Epithelial cell of proximal tubule (primary cell): ENCODE results near the gene MKNK1. TPM values are rescaled to one million over a fixed set of nuclear protein-coding genes. Genes with fewer than 3 reads are reported as not detected.

Experiments
- DNase-seq: peaks from one replicate; pipeline ENCODE4 v3.0.0-alpha.2; 2011; ENCODE audit warnings: low read depth
- H3K4me3 ChIP-seq: 2 replicates; pipeline ENCODE4 v1.5.1; 2011; ENCODE audit warnings: low read depth, mild to moderate bottlenecking, low read length
- total RNA-seq: library from RNA; depleted of rRNA; stranded (reverse); fragments of >200 nt; gene quantifications from 2 replicates; pipeline ENCODE4 v1.2.3, GENCODE V29; 2015
- TF ChIP-seq, protein P1 (sequence below): conservative IDR thresholded peaks from 2 replicates; pipeline ENCODE4 v1.5.1; 2012; ENCODE audit warnings: low read depth, mild to moderate bottlenecking, low read length

The MKNK1 gene
- total RNA-seq, 1 donor from 2014 or later: 19.2 TPM

- TF ChIP-seq, protein P1, sequence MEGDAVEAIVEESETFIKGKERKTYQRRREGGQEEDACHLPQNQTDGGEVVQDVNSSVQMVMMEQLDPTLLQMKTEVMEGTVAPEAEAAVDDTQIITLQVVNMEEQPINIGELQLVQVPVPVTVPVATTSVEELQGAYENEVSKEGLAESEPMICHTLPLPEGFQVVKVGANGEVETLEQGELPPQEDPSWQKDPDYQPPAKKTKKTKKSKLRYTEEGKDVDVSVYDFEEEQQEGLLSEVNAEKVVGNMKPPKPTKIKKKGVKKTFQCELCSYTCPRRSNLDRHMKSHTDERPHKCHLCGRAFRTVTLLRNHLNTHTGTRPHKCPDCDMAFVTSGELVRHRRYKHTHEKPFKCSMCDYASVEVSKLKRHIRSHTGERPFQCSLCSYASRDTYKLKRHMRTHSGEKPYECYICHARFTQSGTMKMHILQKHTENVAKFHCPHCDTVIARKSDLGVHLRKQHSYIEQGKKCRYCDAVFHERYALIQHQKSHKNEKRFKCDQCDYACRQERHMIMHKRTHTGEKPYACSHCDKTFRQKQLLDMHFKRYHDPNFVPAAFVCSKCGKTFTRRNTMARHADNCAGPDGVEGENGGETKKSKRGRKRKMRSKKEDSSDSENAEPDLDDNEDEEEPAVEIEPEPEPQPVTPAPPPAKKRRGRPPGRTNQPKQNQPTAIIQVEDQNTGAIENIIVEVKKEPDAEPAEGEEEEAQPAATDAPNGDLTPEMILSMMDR: no peak
- H3K4me3 ChIP-seq: no peak overlapping the region
- DNase-seq: no peak
Measured at GRCh38 chr1:46550751-46551231, 53.3 kb downstream of the MKNK1 start.

GRCh38 chr1:46549697-46550681 is 54.1 kb downstream of the MKNK1 start:
- no peak for DNase-seq
- TF ChIP-seq, protein P1: no peak
- H3K4me3 ChIP-seq: no peak overlapping the region

DNA sequence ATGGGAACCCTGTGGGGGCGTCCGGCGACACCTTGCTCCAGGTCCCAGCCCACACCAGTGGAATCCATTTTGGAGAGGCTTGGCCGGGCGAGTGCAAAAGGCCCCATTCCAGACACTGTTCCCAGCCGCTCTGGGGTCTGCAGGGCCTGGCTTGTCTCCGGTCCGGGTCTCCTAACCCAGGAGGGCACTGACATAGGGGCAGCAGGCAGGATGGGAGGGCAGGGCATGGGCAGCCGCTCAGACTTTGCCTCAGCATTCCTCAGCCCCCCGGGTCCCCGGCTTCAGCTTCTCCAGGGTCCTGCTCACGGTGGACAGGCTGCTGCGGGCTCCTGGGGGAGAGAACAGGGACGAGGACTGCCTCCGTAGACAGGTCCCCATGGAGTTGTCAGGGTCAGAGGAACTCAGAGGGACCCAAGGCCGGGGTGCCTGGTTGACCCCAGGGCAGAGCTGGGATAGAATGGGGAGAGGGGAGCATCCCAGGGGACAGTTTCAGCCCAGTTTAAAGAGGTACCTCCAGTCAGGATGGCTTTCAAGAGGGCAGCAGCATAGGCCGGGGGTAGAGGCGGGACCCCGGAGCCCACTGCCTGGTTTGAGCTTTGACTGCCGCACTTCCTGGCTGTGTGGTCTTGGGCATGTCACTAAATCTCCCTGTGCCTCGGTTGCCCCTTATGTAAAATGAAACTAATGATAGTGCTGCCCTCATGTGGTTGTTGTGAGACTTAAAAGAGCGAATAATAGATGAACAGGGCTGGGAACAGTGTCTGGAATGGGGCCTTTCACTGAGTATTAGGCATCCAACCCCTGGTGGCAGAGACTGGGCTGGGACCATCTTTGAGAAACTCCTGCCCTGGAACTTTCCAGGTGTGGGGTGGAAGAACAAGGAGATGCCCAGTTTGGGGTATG is 56.3 kb downstream of the MKNK1 start:
- TF ChIP-seq, protein P1: peak; percentile 60
- no peak for DNase-seq
- no peak overlapping the region for H3K4me3 ChIP-seq

DNA sequence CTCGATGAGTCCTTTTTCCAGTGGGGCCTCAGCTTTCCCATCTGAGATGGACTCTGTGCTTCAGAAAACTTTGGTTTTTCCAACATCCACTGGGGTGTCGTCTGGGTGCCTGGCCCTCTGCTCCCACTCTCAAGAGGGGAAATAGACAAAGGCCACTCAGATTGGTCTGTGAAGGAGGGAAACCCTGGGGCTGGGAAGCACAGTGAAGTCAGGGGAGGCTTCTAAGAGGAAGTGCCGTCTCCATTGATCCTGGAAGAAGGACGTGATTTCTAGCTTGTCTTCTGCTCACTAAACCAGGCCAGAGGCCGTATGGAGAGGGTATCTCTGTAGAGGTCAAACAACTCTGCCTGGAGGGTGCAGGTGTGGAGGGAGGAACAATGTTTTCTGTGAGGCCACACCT is 57.9 kb downstream of the MKNK1 start:
- no peak overlapping the region for H3K4me3 ChIP-seq
- no peak for DNase-seq
- TF ChIP-seq, protein P1: no peak

DNA sequence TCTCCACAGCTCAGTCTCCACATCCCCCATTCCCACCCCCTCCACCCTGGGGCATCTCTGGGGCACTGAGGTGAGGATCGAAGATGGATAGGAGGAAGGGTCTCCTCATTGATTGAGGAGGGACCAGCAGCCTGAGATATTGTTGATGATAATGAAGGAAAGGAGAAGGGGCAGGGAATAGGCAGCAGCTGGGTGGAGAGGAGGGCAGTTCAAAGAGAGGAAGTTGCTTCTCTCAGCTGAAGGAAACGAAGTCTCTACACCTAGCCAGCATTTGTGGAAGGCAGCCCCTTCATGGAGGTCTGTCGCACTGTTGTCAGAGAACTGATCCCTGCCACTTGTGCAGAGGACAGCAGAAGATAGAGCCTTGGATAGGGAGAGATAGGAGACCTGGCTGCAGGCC is 58.3 kb downstream of the MKNK1 start:
- TF ChIP-seq, protein P1: no peak
- no peak overlapping the region for H3K4me3 ChIP-seq
- DNase-seq: no peak

GRCh38 chr1:46544561-46545240 is 59.4 kb downstream of the MKNK1 start:
- H3K4me3 ChIP-seq: no peak overlapping the region
- DNase-seq: no peak
- TF ChIP-seq, protein P1: no peak
